GM12892 (cell line): ENCODE data around the gene TP53TG3D.
"Not testable (repeated sequence)": the region's sequence is repeated elsewhere in the genome, so short reads cannot be mapped to it uniquely, and the experiment has no call there.

Source experiments
- POLR2A ChIP-seq: IDR thresholded peaks from 2 replicates; pipeline ENCODE4 v1.6.1; 2011; ENCODE audit warnings: low read depth, low read length, control low read depth
- POLR2AphosphoS5 ChIP-seq: IDR thresholded peaks from 2 replicates; pipeline ENCODE4 v1.6.1; 2011; ENCODE audit warnings: low read depth, low read length, control low read depth
- TAF1 ChIP-seq: IDR thresholded peaks from 2 replicates; pipeline ENCODE4 v1.6.1; 2011; ENCODE audit warnings: low read depth, mild to moderate bottlenecking, control low read depth, low read length, borderline replicate concordance

- TF ChIP-seq POLR2AphosphoS5, POLR2A, TAF1: not testable (repeated sequence)
Observed at GRCh38 chr16:32252986-32253385, at the start of gene TP53TG3D.
